HEK293T (cell line): ENCODE data around the gene PLSCR4.

ENCODE experiments used
- ARNT ChIP-seq: fragments of 450-650 bp; IDR thresholded peaks from 2 replicates; pipeline ENCODE4 v1.6.1; 2017; ENCODE audit warnings: mild to moderate bottlenecking
- BHLHE40 ChIP-seq: fragments of 450-650 bp; IDR thresholded peaks from 2 replicates; pipeline ENCODE4 v1.6.1; 2016; ENCODE audit warnings: mild to moderate bottlenecking, moderate library complexity, borderline replicate concordance
- FOXA1 ChIP-seq: fragments of 450-650 bp; IDR thresholded peaks from 2 replicates; pipeline ENCODE4 v1.6.1; 2016; ENCODE audit warnings: mild to moderate bottlenecking
- FOXM1 ChIP-seq: fragments of 450-650 bp; IDR thresholded peaks from 2 replicates; pipeline ENCODE4 v1.6.1; 2017; ENCODE audit warnings: mild to moderate bottlenecking, borderline replicate concordance
- L3MBTL2 ChIP-seq: fragments of 450-650 bp; conservative IDR thresholded peaks from 2 replicates; pipeline ENCODE4 v1.6.1; 2016; ENCODE audit warnings: mild to moderate bottlenecking
- LEF1 ChIP-seq: fragments of 450-650 bp; IDR thresholded peaks from 2 replicates; pipeline ENCODE4 v1.6.1; 2017; ENCODE audit warnings: mild to moderate bottlenecking, borderline replicate concordance
- NFRKB ChIP-seq: fragments of 450-650 bp; IDR thresholded peaks from 2 replicates; pipeline ENCODE4 v1.6.1; 2016; ENCODE audit warnings: mild to moderate bottlenecking, moderate library complexity
- SP1 ChIP-seq: fragments of 450-650 bp; IDR thresholded peaks from 2 replicates; pipeline ENCODE4 v1.6.1; 2017
- SUZ12 ChIP-seq: fragments of 450-650 bp; IDR thresholded peaks from 2 replicates; pipeline ENCODE4 v1.6.1; 2016; ENCODE audit warnings: mild to moderate bottlenecking
- ZNF384 ChIP-seq: fragments of 450-650 bp; IDR thresholded peaks from 2 replicates; pipeline ENCODE4 v1.6.1; 2016
- TF ChIP-seq, protein P1 (sequence below): fragments of 450-650 bp; IDR thresholded peaks from 2 replicates; pipeline ENCODE4 v1.6.1; 2016

DNA sequence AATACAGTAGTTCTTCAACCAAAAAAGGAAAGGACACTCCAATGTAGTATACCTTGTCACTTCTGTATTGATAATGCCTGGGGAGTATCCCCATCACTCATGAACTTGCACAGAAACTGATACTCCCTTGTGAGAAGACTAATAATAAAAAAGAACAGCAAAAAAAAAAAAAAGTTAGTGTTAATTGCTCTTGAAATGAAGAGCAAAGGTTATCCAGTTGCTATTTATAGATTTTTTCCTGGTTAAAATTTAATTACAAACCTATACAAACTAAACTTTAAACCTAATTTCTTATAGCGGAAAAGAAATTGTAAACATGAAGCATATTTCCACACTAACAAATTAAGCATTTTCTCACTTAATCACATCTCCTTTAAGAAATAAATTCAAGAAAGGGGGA lies 96.6 kb downstream of the PLSCR4 start:
- TF ChIP-seq BHLHE40 (no peak), SP1 (no peak), FOXM1 (no peak), ARNT (no peak), FOXA1 (no peak), L3MBTL2 (no peak), NFRKB (no peak), SUZ12 (no peak), LEF1 (no peak), ZNF384 (no peak)
- TF ChIP-seq, protein P1, sequence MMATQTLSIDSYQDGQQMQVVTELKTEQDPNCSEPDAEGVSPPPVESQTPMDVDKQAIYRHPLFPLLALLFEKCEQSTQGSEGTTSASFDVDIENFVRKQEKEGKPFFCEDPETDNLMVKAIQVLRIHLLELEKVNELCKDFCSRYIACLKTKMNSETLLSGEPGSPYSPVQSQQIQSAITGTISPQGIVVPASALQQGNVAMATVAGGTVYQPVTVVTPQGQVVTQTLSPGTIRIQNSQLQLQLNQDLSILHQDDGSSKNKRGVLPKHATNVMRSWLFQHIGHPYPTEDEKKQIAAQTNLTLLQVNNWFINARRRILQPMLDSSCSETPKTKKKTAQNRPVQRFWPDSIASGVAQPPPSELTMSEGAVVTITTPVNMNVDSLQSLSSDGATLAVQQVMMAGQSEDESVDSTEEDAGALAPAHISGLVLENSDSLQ, result no peak
